Gastroesophageal sphincter (tissue), 3 donors: ENCODE data around the gene TMEM185A.
"Not testable (repeated sequence)": the region's sequence is repeated elsewhere in the genome, so short reads cannot be mapped to it uniquely, and the experiment has no call there.

Experiments
- EP300 ChIP-seq: sonication (generic); formaldehyde crosslinking; IDR thresholded peaks from one replicate; pipeline ENCODE4 v1.6.1; 2017; ENCODE audit warnings: antibody characterized with exemption, mild to moderate bottlenecking
- TF ChIP-seq, protein P1 (sequence below), 4 experiments: fragments of 200-600 bp in 2 of 4; fragments of 450-650 bp in 2 of 4; sonication (generic) in 1 of 4; IDR thresholded peaks; one replicate each; pipeline ENCODE4 v1.5.1; 2017 to 2019; ENCODE audit warnings: antibody characterized with exemption in 4 of 4, mild to moderate bottlenecking in 2 of 4, moderate library complexity in 2 of 4

GRCh38 chrX:149550454-149550853 is 81.1 kb downstream of the TMEM185A start:
- TF ChIP-seq EP300 = not testable (repeated sequence)
- TF ChIP-seq, protein P1, sequence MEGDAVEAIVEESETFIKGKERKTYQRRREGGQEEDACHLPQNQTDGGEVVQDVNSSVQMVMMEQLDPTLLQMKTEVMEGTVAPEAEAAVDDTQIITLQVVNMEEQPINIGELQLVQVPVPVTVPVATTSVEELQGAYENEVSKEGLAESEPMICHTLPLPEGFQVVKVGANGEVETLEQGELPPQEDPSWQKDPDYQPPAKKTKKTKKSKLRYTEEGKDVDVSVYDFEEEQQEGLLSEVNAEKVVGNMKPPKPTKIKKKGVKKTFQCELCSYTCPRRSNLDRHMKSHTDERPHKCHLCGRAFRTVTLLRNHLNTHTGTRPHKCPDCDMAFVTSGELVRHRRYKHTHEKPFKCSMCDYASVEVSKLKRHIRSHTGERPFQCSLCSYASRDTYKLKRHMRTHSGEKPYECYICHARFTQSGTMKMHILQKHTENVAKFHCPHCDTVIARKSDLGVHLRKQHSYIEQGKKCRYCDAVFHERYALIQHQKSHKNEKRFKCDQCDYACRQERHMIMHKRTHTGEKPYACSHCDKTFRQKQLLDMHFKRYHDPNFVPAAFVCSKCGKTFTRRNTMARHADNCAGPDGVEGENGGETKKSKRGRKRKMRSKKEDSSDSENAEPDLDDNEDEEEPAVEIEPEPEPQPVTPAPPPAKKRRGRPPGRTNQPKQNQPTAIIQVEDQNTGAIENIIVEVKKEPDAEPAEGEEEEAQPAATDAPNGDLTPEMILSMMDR (IDR thresholded peaks at IDR 0.05) = not testable (repeated sequence)
